ENCODE results near the gene SLC44A4.

GRCh38 chr6:31906122-31906521 lies 27.3 kb upstream of the SLC44A4 start:
- TF ChIP-seq POLR2AphosphoS5 (IDR thresholded peaks at IDR 0.05; ENCODE audit: borderline replicate concordance, low read depth, low read length) = no peak
- TF ChIP-seq EZH2 (IDR thresholded peaks at IDR 0.05) = no peak
